ENCODE data around the gene SH3RF3. TPM values are rescaled to one million over a fixed set of nuclear protein-coding genes. Genes with fewer than 3 reads are reported as not detected.

SH3RF3 gene
- total RNA-seq, 6 donors from 2014 or later = 4.1 to 21.0 (median 8.0) TPM

- ATAC-seq (ENCODE audit: low FRiP score in 2 of 2) (peak; percentile 12 to 65), DNase-seq (peak in 1 of 2 donors; percentile 70)
- TF ChIP-seq CTCF (IDR thresholded peaks at IDR 0.05) (no peak), POLR2AphosphoS5 (IDR thresholded peaks at IDR 0.05) (no peak), EP300 (IDR thresholded peaks at IDR 0.05) (no peak), POLR2A (IDR thresholded peaks at IDR 0.05) (no peak)
- Histone ChIP-seq H3K9me3 (no peaks in the 10 kb centered on the region), H3K4me3 (no peak overlapping the region), H3K27ac (no peak overlapping the region), H3K4me1 (peaks cover 7 to 14% (median 11%) of the 10 kb centered on the region in 4 donors), H3K27me3 (no peaks in the 10 kb centered on the region), H3K36me3 (no peaks in the 10 kb centered on the region)
- WGBS, 2 donors = 73 to 75% methylated on average over 13 of the region's 13 CpGs
Observed at GRCh38 chr2:109304731-109305470, 175.9 kb downstream of the SH3RF3 start.

- Histone ChIP-seq H3K9me3 (no peaks in the 10 kb centered on the region), H3K4me1 (peaks cover 5 to 12% (median 8%) of the 10 kb centered on the region in 4 donors), H3K27me3 (no peaks in the 10 kb centered on the region), H3K4me3 (no peak overlapping the region), H3K36me3 (no peaks in the 10 kb centered on the region), H3K27ac (no peak overlapping the region)
- no peak for DNase-seq
- peak in 1 of 2 donors; percentile 61 for ATAC-seq (ENCODE audit: low FRiP score in 2 of 2)
- no peak for TF ChIP-seq CTCF (IDR thresholded peaks at IDR 0.05)
- TF ChIP-seq POLR2AphosphoS5 (IDR thresholded peaks at IDR 0.05) = no peak
- TF ChIP-seq POLR2A (IDR thresholded peaks at IDR 0.05) = no peak
- TF ChIP-seq EP300 (IDR thresholded peaks at IDR 0.05) = no peak
- 82% methylated on average over 15 of the region's 15 CpGs for WGBS, 2 donors
Observed at GRCh38 chr2:109305490-109306167, 176.6 kb downstream of the SH3RF3 start.

DNA sequence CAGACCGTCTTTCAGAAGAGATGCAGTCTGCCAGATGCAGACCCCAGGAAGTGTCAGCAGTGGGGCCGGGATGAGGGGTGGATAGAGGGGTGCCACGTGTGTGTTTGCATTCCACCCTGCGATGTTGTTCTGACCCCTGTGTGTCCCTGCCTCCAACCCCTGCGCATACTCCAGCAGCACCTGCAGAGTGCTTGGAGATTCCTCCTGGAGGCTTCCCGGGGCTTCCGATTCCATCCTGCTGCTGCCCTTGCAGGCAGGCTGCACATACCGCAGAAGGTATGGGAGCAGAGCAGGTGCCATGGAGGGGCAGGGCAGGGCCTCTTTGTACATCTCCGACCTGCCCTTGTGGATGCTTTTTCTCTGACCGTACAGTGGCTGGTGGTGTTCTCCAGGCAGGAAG, 177.2 kb downstream of the SH3RF3 start:
- H3K9me3 ChIP-seq = no peaks in the 10 kb centered on the region
- no peaks in the 10 kb centered on the region for H3K36me3 ChIP-seq
- no peaks in the 10 kb centered on the region for H3K27me3 ChIP-seq
- peaks cover 3 to 12% (median 7%) of the 10 kb centered on the region in 4 donors for H3K4me1 ChIP-seq
- no peak overlapping the region for H3K27ac ChIP-seq
- H3K4me3 ChIP-seq = no peak overlapping the region
- 61 to 77% methylated on average over 7 to 10 of the region's 10 CpGs for WGBS, 2 donors
- TF ChIP-seq POLR2A (IDR thresholded peaks at IDR 0.05) (no peak), POLR2AphosphoS5 (IDR thresholded peaks at IDR 0.05) (no peak), EP300 (IDR thresholded peaks at IDR 0.05) (no peak), CTCF (IDR thresholded peaks at IDR 0.05) (no peak)
- ATAC-seq (ENCODE audit: low FRiP score in 2 of 2) = peak in 1 of 2 donors; percentile 46
- no peak for DNase-seq

DNA sequence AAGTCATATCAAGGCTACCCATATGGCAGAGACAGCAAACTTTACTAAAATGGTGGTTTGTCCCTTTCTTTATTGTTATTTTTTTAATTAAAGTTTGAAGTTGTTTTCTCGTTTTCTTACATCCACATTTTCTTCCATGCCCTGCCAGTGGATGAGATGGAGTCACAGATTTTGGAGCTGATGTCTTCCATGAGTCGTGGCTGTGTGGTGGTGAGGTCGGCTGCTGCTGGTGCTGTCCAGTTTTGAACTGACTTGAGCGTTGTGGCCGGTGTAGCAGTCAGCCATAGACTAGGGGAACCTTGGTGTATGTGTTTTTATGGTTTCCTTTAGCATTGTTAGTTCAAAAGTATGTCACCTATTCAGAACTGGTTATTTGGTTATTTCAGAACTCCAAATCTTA, 182.8 kb downstream of the SH3RF3 start:
- Histone ChIP-seq H3K9me3 (no peaks in the 10 kb centered on the region), H3K36me3 (no peaks in the 10 kb centered on the region), H3K27ac (no peak overlapping the region), H3K4me1 (no peaks in the 10 kb centered on the region), H3K4me3 (no peak overlapping the region), H3K27me3 (no peaks in the 10 kb centered on the region)
- DNase-seq (no peak), ATAC-seq (ENCODE audit: low FRiP score in 2 of 2) (no peak)
- 87 to 94% methylated on average over 5 of the region's 5 CpGs for WGBS, 2 donors
- TF ChIP-seq CTCF (IDR thresholded peaks at IDR 0.05) = no peak
- no peak for TF ChIP-seq POLR2AphosphoS5 (IDR thresholded peaks at IDR 0.05)
- no peak for TF ChIP-seq POLR2A (IDR thresholded peaks at IDR 0.05)
- no peak for TF ChIP-seq EP300 (IDR thresholded peaks at IDR 0.05)

All from upper lobe of left lung (tissue), 6 donors.